ENCODE data around the gene CXCL14. TPM values are rescaled to one million over a fixed set of nuclear protein-coding genes. Genes with fewer than 3 reads are reported as not detected.

CXCL14 gene
- total RNA-seq, 6 experiments from 2014 or later: 2.3 to 12.2 (median 3.8) TPM

DNA sequence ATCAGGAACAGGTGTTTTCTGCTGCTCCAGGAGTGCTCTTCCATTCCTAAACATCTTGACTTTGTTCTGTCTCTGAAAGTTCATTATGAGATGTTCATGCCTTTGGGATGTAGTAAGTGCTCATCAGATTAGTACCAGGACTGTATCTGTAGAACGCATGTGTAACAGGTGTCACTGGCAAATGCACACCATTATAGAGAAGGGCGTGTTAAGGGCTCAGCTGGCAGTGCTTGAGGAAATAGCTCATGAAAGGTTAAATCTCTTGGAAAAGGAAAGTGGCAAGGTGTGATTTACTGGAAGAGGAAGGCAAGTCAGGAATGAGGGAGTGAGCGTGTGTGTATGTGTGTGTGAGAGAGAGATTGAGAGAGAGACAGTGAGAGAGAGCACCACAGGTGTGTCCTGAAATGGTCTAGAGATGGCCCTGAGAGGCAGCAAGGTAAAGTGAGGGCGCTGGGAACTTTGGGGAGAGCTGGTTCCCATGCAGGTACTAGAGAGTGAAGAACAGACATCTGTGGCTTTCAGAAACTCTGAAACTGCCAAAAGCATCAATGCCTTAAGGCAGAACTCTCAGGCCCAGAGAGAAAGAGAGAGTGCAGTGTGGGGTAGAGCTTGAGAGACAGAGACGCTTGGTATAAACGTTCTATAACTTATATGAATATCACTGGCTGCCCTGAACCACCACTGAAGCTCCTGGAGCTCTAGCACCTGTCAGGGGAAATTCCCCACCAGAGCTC lies 13.7 kb upstream of the CXCL14 start:
- no peaks in the 10 kb centered on the region for H3K9me3 ChIP-seq
- H3K27me3 ChIP-seq: no peaks in the 10 kb centered on the region
- no peak overlapping the region for H3K27ac ChIP-seq
- WGBS (ENCODE audit: insufficient coverage, low coverage, low lambda C conversion rate, missing lambda C conversion rate): 56% methylated on average over 5 of the region's 6 CpGs
- H3K36me3 ChIP-seq: no peaks in the 10 kb centered on the region
- intact Hi-C loops (cut with DNase I): no loop called here
- H3K4me3 ChIP-seq: no peak overlapping the region
- no peaks in the 10 kb centered on the region for H3K4me1 ChIP-seq
- peak in 1 of 3 donors; percentile 3 for DNase-seq
- ATAC-seq: no peak
- no peak for TF ChIP-seq POLR2A (IDR thresholded peaks at IDR 0.05)
- TF ChIP-seq, protein P1, sequence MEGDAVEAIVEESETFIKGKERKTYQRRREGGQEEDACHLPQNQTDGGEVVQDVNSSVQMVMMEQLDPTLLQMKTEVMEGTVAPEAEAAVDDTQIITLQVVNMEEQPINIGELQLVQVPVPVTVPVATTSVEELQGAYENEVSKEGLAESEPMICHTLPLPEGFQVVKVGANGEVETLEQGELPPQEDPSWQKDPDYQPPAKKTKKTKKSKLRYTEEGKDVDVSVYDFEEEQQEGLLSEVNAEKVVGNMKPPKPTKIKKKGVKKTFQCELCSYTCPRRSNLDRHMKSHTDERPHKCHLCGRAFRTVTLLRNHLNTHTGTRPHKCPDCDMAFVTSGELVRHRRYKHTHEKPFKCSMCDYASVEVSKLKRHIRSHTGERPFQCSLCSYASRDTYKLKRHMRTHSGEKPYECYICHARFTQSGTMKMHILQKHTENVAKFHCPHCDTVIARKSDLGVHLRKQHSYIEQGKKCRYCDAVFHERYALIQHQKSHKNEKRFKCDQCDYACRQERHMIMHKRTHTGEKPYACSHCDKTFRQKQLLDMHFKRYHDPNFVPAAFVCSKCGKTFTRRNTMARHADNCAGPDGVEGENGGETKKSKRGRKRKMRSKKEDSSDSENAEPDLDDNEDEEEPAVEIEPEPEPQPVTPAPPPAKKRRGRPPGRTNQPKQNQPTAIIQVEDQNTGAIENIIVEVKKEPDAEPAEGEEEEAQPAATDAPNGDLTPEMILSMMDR (IDR thresholded peaks at IDR 0.05): no peak

DNA sequence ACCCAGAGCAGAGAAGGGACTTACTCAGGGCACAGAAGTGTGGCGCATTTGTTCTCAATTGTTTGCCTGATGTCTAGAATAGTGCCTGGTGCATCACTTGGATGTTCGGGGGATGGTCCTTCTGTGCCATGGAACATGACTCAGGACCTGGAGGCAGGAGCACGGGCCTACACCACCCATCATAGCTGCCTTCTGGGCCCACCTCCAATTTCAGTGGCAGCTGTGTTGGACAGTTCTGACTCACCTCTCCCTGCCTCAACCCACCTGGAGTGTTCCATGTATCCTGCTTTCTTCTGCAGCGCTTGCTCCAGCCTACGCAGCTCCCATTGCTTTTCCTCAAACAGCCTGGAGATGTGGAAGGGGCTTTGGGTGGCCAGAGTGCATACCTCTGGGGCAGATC lies 12.5 kb upstream of the CXCL14 start:
- Histone ChIP-seq H3K27ac (no peak overlapping the region), H3K9me3 (no peaks in the 10 kb centered on the region), H3K36me3 (no peaks in the 10 kb centered on the region), H3K4me1 (no peaks in the 10 kb centered on the region), H3K4me3 (no peak overlapping the region), H3K27me3 (no peaks in the 10 kb centered on the region)
- 63% methylated on average over 2 of the region's 5 CpGs for WGBS (ENCODE audit: insufficient coverage, low coverage, low lambda C conversion rate, missing lambda C conversion rate)
- no peak for TF ChIP-seq POLR2A (IDR thresholded peaks at IDR 0.05)
- ATAC-seq: no peak
- DNase-seq: no peak
- intact Hi-C loops (cut with DNase I): no loop called here

DNA sequence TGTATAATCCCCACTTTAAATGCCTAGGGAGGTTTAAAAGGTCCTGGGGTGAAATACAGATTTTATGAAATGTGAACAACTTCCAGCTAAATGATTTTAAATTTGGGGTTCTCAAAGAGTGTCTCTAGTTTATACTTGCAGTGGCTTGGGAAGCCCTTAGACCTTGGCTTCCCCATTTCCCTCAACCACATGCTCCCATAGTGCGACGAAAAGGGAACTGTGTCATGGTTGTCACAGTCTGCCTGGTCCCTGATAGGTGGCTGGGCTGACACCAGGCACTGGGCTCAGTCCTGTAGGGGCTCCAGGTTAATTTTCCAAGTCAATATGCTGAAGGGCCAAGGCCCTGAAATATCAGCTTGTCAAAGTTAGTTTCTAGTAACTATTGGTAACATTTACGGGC lies 10.4 kb upstream of the CXCL14 start:
- Histone ChIP-seq H3K27me3 (no peaks in the 10 kb centered on the region), H3K36me3 (no peaks in the 10 kb centered on the region), H3K4me3 (no peak overlapping the region), H3K9me3 (no peaks in the 10 kb centered on the region), H3K27ac (no peak overlapping the region), H3K4me1 (no peaks in the 10 kb centered on the region)
- 68% methylated on average over 2 of the region's 3 CpGs for WGBS (ENCODE audit: insufficient coverage, low coverage, low lambda C conversion rate, missing lambda C conversion rate)
- ATAC-seq: no peak
- TF ChIP-seq POLR2A (IDR thresholded peaks at IDR 0.05): no peak
- TF ChIP-seq, protein P1 (IDR thresholded peaks at IDR 0.05): no peak
- intact Hi-C loops (cut with DNase I): no loop called here
- no peak for DNase-seq

DNA sequence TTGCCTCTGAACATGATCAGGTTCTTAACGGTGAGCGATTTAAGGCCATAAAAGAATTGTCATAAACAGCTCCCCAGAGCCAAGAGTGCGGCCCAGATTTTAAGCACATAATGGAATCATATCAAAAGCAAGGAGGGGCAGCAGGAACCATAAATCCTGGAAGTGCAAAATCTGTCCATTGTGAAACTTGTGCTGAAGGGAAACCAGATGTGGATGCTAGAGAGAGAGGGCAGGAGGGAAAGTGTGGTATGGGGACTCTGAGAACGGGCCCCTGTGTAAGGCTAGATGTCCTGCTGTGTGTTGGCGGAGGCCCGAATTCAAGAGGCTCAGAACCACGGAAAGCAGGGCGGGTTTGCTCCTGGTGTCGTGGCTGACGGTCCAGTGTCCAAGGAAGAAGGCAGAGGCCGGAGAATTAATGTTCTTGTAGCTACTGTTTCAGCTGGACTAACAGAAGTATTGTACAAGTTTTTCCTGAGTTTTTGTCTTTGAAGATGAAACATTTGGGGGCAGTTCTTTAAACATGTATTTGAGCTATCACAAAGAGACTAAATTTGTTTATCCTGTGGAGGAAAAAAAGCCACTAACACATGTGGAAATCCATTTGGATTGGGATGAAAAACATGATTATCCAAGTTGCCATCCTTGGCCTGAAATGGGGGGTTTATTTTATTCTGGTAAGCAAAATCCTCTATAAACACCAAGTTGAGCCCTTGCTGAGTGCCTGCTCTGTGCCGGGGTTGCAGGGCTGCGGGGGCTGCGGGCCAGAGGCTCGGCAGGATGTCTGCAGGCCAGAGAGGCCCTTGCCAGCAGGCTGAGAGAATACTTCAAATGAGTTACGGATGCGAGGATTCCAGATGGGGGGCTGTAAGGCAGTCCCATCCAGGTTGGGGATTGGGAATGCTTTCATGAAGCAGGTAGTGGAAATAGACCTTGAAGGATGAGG lies 9.2 kb upstream of the CXCL14 start:
- no peaks in the 10 kb centered on the region for H3K27me3 ChIP-seq
- intact Hi-C loops (cut with DNase I): no loop called here
- WGBS (ENCODE audit: insufficient coverage, low coverage, low lambda C conversion rate, missing lambda C conversion rate): 51% methylated on average over 17 of the region's 17 CpGs
- H3K4me3 ChIP-seq: no peak overlapping the region
- ATAC-seq (no peak), DNase-seq (no peak)
- H3K27ac ChIP-seq: no peak overlapping the region
- TF ChIP-seq, protein P1 (IDR thresholded peaks at IDR 0.05): no peak
- TF ChIP-seq POLR2A (IDR thresholded peaks at IDR 0.05): no peak
- H3K4me1 ChIP-seq: no peaks in the 10 kb centered on the region
- no peaks in the 10 kb centered on the region for H3K36me3 ChIP-seq
- H3K9me3 ChIP-seq: no peaks in the 10 kb centered on the region

DNA sequence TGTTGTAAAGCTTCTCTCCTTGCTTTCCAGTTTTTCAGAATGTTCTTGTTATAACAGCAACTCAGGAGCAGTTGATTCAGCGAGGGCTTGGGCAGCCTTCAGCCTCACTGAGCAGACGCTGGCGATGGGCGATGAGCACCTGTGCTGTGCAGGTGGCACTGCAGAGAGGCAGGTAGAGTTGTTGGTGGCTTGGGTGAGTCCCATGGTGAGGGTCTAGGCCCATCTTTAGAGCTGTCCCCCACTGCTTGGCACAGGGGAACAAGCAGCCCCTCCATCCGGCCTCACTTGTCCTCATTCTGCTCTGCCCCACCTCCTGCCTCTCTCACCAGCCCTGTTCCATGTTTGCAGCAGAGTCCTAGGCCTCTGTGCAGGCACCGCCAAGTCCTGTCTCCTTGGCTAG lies 6.1 kb upstream of the CXCL14 start:
- no peak for ATAC-seq
- no peak overlapping the region for H3K4me3 ChIP-seq
- H3K27ac ChIP-seq: no peak overlapping the region
- H3K4me1 ChIP-seq: no peaks in the 10 kb centered on the region
- no peaks in the 10 kb centered on the region for H3K36me3 ChIP-seq
- no peaks in the 10 kb centered on the region for H3K27me3 ChIP-seq
- WGBS (ENCODE audit: insufficient coverage, low coverage, low lambda C conversion rate, missing lambda C conversion rate): no CpG with 5 or more reads among the region's 6 CpGs
- H3K9me3 ChIP-seq: no peaks in the 10 kb centered on the region
- DNase-seq: no peak
- TF ChIP-seq POLR2A (IDR thresholded peaks at IDR 0.05): no peak
- TF ChIP-seq, protein P1 (IDR thresholded peaks at IDR 0.05): no peak
- intact Hi-C loops (cut with DNase I): no loop called here
